Measurements from ENCODE around the gene SLC35B4.
A peak's percentile ranks its signal among the peaks of the same experiment; 100 is the strongest.

The SLC35B4 gene

GRCh38 chr7:134316539-134317344 lies at the start of gene SLC35B4:
Gene SLC35B4 (minus strand): TSS chr7:134316930. CDS start chr7:134316751, 179 bp downstream.
- DNase-seq = peak; percentile 98

DNA sequence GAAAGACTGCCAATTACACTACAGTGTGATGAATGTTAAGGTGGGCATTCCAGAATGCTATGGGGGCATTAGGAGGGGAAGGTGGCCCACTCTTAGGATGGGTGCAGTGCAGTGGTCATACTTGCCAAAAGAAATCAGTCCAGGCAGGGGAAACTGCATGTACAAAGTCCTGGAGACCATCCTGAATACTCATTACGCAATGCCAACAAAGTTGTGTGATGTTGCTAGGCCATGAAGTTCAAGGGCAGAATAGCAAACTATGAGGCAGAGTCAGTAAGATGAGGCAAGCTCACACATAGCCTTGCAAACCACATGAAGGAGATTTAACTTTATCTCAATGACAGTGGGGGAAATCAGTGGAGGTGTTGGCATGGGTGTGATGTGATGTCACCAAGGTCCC lies 49.8 kb upstream of the SLC35B4 start:
- no peak for DNase-seq

- no peak for DNase-seq
These were observed 48.8 kb upstream of the SLC35B4 start for GRCh38 chr7:134365341-134366054.

GRCh38 chr7:134364619-134365037 lies 47.9 kb upstream of the SLC35B4 start:
- DNase-seq = no peak

GRCh38 chr7:134362587-134363483 lies 46.1 kb upstream of the SLC35B4 start:
- no peak for DNase-seq

DNA sequence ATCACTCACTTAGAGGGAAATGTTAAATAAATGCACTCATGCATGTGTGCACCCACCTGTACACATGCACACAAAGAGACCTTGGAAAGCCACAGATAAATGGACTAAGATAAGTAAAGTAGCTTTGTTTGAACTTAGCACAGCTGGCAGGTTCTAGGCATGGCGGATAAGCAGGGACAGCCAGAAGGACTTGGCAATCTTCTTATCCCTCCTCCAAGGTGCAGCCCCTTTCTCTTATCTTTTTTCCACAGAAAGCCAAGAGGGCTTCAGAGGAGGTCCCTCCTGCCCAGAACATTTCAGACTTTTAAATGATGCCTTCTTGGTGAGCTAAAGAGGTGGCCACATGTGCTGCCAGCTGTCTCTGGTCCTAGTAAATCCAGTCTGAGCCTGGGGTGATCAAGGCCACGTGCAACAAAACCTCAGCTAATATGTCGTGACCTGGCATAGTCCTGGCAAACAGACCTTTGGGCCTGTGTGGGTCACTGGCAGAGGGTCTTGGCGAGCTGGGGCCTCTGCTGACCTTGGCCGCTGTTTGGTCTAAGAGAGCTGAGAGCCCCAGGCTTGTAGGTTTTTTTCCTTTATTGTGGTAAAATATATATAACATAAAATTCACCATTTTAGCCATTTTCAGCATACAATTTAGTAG lies 43.2 kb upstream of the SLC35B4 start:
- no peak for DNase-seq

- DNase-seq = no peak
These were observed 40.8 kb upstream of the SLC35B4 start for GRCh38 chr7:134357486-134357885.

- no peak for DNase-seq
These were observed 39.7 kb upstream of the SLC35B4 start for GRCh38 chr7:134356421-134356936.

DNA sequence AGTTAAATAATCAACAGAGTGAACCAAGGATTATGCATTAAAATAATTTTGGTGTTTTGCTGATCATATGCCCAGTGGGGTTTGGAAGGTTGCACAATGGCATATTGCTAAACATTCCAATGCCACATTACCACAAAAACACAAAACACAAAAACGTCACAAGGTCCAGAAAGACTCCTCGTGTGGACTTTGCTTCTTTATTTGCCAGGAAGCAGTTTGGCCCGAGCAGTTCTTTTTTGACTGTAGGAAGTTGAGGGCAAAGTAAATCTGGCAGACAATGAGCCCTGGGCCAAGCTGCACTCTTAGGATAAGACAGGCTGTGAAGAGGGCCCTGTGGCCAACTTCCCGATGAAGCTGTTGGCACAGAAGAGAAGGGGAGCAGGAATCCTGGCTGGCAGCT lies 39.2 kb upstream of the SLC35B4 start:
- DNase-seq = no peak

DNA sequence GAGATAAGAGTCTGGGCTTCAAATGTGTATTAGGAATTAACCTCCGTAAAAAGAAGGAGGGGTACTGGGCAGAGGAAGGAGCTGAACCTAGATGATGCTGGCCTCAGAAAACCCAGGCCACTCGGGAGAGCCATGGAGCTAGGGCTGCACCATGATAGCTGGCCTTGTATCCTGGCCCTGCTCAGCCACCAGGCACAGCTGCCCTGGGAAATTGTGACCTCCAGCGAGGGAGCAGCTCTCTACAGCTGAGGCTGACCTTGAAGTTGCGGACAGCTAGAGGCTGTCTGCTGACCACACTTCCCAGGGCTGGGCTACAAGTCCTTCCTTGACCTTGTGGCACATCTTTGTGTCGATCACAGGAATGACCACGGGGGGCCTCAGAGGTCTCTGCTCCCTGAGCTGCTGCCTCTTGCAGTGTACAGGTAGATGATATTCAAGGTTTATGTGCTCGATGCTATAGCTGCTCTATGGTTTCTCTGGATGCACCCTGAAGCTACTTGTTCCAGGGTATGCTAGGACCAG lies 38.3 kb upstream of the SLC35B4 start:
- no peak for DNase-seq

GRCh38 chr7:134353411-134353810 lies 36.7 kb upstream of the SLC35B4 start:
- DNase-seq = no peak

- DNase-seq = no peak
These were observed 34.7 kb upstream of the SLC35B4 start for GRCh38 chr7:134351424-134351823.

DNA sequence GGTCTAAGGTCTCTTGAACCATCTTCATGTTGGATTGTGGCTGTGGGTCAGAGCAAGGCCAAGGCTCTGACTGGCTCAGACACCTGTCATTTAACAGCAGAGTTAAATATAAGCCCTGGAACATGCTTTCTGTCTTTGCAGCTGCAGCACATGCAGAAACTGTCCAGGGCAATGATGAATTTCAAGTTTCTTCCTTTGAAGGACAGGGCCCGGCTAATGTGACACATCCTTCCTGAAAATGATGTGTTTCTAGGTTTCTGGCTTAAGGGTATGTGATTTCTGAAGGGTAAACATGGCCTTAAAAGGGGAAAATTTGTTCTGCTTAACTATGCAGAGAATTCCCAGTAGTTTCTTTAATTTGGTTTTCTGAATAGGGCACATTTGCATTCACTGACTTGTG lies 34.0 kb upstream of the SLC35B4 start:
- no peak for DNase-seq

DNA sequence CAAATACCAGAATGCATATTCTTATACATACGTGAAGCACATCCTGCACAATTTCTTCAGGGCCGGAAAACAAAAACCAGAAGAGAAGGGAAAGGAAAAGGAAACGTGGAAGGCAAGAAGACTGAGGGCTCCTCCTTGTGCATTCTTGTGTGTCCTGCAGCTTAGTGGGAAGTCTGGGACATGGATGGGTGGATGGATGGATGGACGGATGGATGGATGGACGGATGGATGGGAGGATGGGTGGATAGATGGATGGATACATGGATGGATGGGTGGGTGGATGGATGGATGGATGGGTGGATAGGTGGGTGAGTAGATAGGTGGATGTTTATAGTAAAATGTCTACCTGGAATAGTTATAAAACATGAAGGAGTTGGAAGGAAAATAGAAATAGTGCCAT lies 30.8 kb upstream of the SLC35B4 start:
- no peak for DNase-seq

- DNase-seq = no peak
These were observed 27.1 kb upstream of the SLC35B4 start for GRCh38 chr7:134343796-134344195.

GRCh38 chr7:134343136-134343535 lies 26.4 kb upstream of the SLC35B4 start:
- DNase-seq = no peak

GRCh38 chr7:134339475-134339874 lies 22.7 kb upstream of the SLC35B4 start:
- no peak for DNase-seq

- no peak for DNase-seq
These were observed 21.2 kb upstream of the SLC35B4 start for GRCh38 chr7:134337980-134338379.

- DNase-seq = no peak
These were observed 17.7 kb upstream of the SLC35B4 start for GRCh38 chr7:134334408-134334807.

- no peak for DNase-seq
These were observed 17.2 kb upstream of the SLC35B4 start for GRCh38 chr7:134333943-134334342.

GRCh38 chr7:134332892-134333291 lies 16.2 kb upstream of the SLC35B4 start:
- no peak for DNase-seq

GRCh38 chr7:134331393-134331792 lies 14.7 kb upstream of the SLC35B4 start:
- DNase-seq = no peak

Data from RPMI8226 (cell line).